ENCODE results near the gene CELF1. TPM values are rescaled to one million over a fixed set of nuclear protein-coding genes. Genes with fewer than 3 reads are reported as not detected.

Gene CELF1
- total and polyA plus RNA-seq, 5 donors from 2014 or later = 30.8 to 124 (median 52.4) TPM

DNA sequence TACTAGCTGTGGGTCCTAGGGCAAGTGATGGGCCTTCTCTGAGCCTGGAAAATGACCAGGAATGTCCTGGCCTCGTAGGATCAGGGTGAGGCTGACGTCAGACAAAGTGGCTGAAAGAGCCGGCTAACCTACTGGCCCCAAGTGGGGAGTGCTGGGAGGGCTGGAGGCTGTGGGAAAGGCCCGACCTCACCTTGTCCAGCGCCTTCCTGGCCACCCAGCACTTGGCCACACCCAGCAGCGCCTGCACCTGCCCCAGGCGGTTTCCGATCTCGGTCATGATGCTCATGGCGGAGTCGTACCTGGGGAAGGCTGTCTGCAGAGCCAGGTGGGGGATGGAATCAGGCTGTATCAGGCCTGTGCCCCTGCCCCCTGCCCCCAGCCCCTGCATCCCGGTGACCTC lies 111.5 kb downstream of the CELF1 start:
- H3K36me3 ChIP-seq (ENCODE audit: control insufficient read depth, insufficient read depth, low read length) = no peaks in the 10 kb centered on the region
- Mint-ChIP-seq H3K4me1 (no peaks in the 10 kb centered on the region), H3K9me3 (no peaks in the 10 kb centered on the region), H3K27me3 (no peaks in the 10 kb centered on the region), H3K36me3 (no peaks in the 10 kb centered on the region), H3K4me3 (no peak overlapping the region), H3K27ac (no peak overlapping the region)
- H3K9me3 ChIP-seq (ENCODE audit: control insufficient read depth in 2 of 2, low read length in 2 of 2) = no peaks in the 10 kb centered on the region
- no peaks in the 10 kb centered on the region for H3K27me3 ChIP-seq (ENCODE audit: control insufficient read depth, insufficient read depth, low read length)
- H3K4me1 ChIP-seq (ENCODE audit: control insufficient read depth, insufficient read depth, low read length, poor library complexity, severe bottlenecking) = no peaks in the 10 kb centered on the region
- DNase-seq = no peak
- ATAC-seq (ENCODE audit: low read depth in 2 of 2) = no peak
- no peak overlapping the region for H3K27ac ChIP-seq (ENCODE audit: insufficient read depth, low read length, poor library complexity, severe bottlenecking)
- no peak overlapping the region for H3K4me3 ChIP-seq (ENCODE audit: low read depth, low read length)

DNA sequence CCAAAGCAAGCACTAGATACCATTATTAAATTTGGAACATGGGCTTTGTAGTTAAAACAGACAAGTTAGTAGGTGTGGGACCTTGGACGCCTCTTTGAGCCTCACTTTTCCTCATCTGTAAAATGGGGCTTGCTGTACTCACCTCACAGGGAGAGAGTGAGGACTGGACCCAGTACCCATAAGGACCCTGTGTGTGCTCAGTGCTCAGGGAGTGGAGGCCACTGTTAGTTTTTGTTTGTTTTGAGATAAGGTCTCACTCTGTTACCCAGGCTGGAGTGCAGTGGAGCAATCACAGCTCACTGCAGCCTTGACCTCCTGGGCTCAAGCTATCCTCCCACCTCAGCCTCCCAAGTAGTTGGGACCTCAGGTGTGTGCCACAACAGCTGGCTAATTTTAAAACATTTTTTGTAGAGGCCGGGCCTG lies 112.9 kb downstream of the CELF1 start:
- no peaks in the 10 kb centered on the region for H3K9me3 ChIP-seq (ENCODE audit: control insufficient read depth in 2 of 2, low read length in 2 of 2)
- H3K4me1 Mint-ChIP-seq = no peaks in the 10 kb centered on the region
- no peaks in the 10 kb centered on the region for H3K36me3 ChIP-seq (ENCODE audit: control insufficient read depth, insufficient read depth, low read length)
- ATAC-seq (ENCODE audit: low read depth in 2 of 2) = no peak
- no peaks in the 10 kb centered on the region for H3K36me3 Mint-ChIP-seq
- H3K9me3 Mint-ChIP-seq = no peaks in the 10 kb centered on the region
- no peaks in the 10 kb centered on the region for H3K4me1 ChIP-seq (ENCODE audit: control insufficient read depth, insufficient read depth, low read length, poor library complexity, severe bottlenecking)
- no peak overlapping the region for H3K27ac ChIP-seq (ENCODE audit: insufficient read depth, low read length, poor library complexity, severe bottlenecking)
- peak overlapping the region in 1 of 3 donors; percentile 5 for H3K27ac Mint-ChIP-seq
- DNase-seq = no peak
- no peak overlapping the region for H3K4me3 Mint-ChIP-seq
- H3K27me3 Mint-ChIP-seq = no peaks in the 10 kb centered on the region
- no peaks in the 10 kb centered on the region for H3K27me3 ChIP-seq (ENCODE audit: control insufficient read depth, insufficient read depth, low read length)
- no peak overlapping the region for H3K4me3 ChIP-seq (ENCODE audit: low read depth, low read length)

DNA sequence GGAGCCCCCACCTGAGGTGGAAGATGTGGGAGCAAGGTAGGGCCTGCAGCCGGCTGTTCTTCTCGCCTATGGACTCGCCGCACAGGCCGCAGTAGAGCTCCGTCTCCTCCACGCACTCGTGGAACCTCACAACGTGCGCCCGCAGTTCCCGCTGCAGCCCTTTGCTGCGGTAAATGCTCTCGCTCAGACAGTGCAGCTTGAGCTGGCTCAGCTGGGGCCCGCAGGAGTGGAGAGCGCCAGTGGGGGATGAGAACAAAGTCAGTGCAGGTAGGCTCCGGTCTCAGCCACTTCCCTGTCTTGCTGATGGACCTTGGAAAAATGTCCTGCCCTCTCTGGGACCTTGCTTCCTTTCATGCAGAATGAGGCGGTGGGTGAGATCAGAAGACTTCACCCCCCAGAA lies 114.2 kb downstream of the CELF1 start:
- no peaks in the 10 kb centered on the region for H3K4me1 ChIP-seq (ENCODE audit: control insufficient read depth, insufficient read depth, low read length, poor library complexity, severe bottlenecking)
- H3K27ac Mint-ChIP-seq = no peak overlapping the region
- no peaks in the 10 kb centered on the region for H3K36me3 Mint-ChIP-seq
- no peaks in the 10 kb centered on the region for H3K36me3 ChIP-seq (ENCODE audit: control insufficient read depth, insufficient read depth, low read length)
- H3K4me1 Mint-ChIP-seq = no peaks in the 10 kb centered on the region
- H3K27me3 ChIP-seq (ENCODE audit: control insufficient read depth, insufficient read depth, low read length) = no peaks in the 10 kb centered on the region
- no peaks in the 10 kb centered on the region for H3K27me3 Mint-ChIP-seq
- H3K9me3 Mint-ChIP-seq = no peaks in the 10 kb centered on the region
- H3K9me3 ChIP-seq (ENCODE audit: control insufficient read depth in 2 of 2, low read length in 2 of 2) = no peaks in the 10 kb centered on the region
- H3K27ac ChIP-seq (ENCODE audit: insufficient read depth, low read length, poor library complexity, severe bottlenecking) = no peak overlapping the region
- H3K4me3 Mint-ChIP-seq = no peak overlapping the region
- no peak overlapping the region for H3K4me3 ChIP-seq (ENCODE audit: low read depth, low read length)
- DNase-seq (no peak), ATAC-seq (ENCODE audit: low read depth in 2 of 2) (no peak)

- Histone ChIP-seq H3K9me3 (ENCODE audit: control insufficient read depth in 2 of 2, low read length in 2 of 2) (no peaks in the 10 kb centered on the region), H3K27ac (ENCODE audit: insufficient read depth, low read length, poor library complexity, severe bottlenecking) (no peak overlapping the region), H3K4me1 (ENCODE audit: control insufficient read depth, insufficient read depth, low read length, poor library complexity, severe bottlenecking) (no peaks in the 10 kb centered on the region), H3K4me3 (ENCODE audit: low read depth, low read length) (no peak overlapping the region), H3K36me3 (ENCODE audit: control insufficient read depth, insufficient read depth, low read length) (no peaks in the 10 kb centered on the region), H3K27me3 (ENCODE audit: control insufficient read depth, insufficient read depth, low read length) (no peaks in the 10 kb centered on the region)
- ATAC-seq (ENCODE audit: low read depth in 2 of 2) (no peak), DNase-seq (no peak)
- H3K4me1 Mint-ChIP-seq = no peaks in the 10 kb centered on the region
- H3K9me3 Mint-ChIP-seq = no peaks in the 10 kb centered on the region
- no peaks in the 10 kb centered on the region for H3K36me3 Mint-ChIP-seq
- H3K27ac Mint-ChIP-seq = no peak overlapping the region
- no peak overlapping the region for H3K4me3 Mint-ChIP-seq
- no peaks in the 10 kb centered on the region for H3K27me3 Mint-ChIP-seq
These were observed 115.0 kb downstream of the CELF1 start for GRCh38 chr11:47437746-47438418.

DNA sequence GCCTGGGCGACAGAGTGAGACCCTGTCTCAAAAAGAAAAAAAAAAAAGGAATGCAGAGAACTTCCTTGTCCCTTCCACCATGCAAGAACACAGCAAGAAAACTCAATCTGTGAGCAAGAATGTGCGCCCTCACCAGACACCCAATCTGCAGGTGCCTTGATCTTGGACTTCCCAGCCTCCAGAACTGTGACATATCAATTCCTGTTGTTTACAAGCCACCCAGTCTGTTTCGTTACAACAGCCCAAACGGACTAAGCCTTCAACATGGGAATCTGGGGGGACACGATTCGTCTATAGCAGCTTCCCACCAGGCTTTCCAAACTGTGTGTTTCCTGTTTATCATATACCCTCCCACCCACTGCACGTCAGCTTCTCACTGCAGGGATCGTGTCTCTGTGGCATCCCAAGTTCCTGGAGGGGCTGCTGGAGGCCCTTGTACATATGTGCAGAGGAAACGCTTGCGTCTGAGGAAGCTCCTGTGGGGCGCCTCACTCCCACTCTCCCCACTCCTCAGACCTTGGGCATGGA lies 115.7 kb downstream of the CELF1 start:
- no peaks in the 10 kb centered on the region for H3K9me3 ChIP-seq (ENCODE audit: control insufficient read depth in 2 of 2, low read length in 2 of 2)
- no peaks in the 10 kb centered on the region for H3K27me3 ChIP-seq (ENCODE audit: control insufficient read depth, insufficient read depth, low read length)
- ATAC-seq (ENCODE audit: low read depth in 2 of 2) (no peak), DNase-seq (no peak)
- peak overlapping the region in 1 of 4 donors; percentile 61 for H3K4me3 Mint-ChIP-seq
- H3K4me1 ChIP-seq (ENCODE audit: control insufficient read depth, insufficient read depth, low read length, poor library complexity, severe bottlenecking) = no peaks in the 10 kb centered on the region
- H3K27me3 Mint-ChIP-seq = no peaks in the 10 kb centered on the region
- H3K9me3 Mint-ChIP-seq = no peaks in the 10 kb centered on the region
- H3K4me3 ChIP-seq (ENCODE audit: low read depth, low read length) = no peak overlapping the region
- peak overlapping the region in 1 of 3 donors; percentile 77 for H3K27ac Mint-ChIP-seq
- H3K36me3 Mint-ChIP-seq = no peaks in the 10 kb centered on the region
- no peaks in the 10 kb centered on the region for H3K36me3 ChIP-seq (ENCODE audit: control insufficient read depth, insufficient read depth, low read length)
- H3K4me1 Mint-ChIP-seq = no peaks in the 10 kb centered on the region
- H3K27ac ChIP-seq (ENCODE audit: insufficient read depth, low read length, poor library complexity, severe bottlenecking) = no peak overlapping the region

DNA sequence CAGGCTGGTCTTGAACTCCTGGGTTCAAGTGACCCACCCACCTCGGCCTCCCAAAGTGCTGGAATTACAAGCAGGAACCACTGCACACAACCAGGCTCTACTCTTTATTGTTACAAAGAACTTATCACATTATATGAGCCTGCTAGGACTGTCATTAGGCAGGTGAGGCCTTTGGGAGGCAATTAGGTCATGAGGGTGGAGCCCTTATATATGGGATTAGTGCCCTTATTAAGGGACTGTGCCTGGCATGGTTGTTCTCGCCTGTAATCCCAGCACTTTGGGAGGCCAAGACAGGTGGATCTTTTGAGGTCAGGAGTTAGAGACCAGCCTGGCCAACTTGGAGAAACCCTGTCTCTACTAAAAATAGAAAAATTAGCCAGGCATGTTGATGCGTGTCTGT lies 116.2 kb downstream of the CELF1 start:
- no peak overlapping the region for H3K27ac ChIP-seq (ENCODE audit: insufficient read depth, low read length, poor library complexity, severe bottlenecking)
- ATAC-seq (ENCODE audit: low read depth in 2 of 2) (no peak), DNase-seq (no peak)
- Mint-ChIP-seq H3K27ac (no peak overlapping the region), H3K4me1 (no peaks in the 10 kb centered on the region), H3K27me3 (no peaks in the 10 kb centered on the region), H3K4me3 (no peak overlapping the region), H3K36me3 (no peaks in the 10 kb centered on the region), H3K9me3 (no peaks in the 10 kb centered on the region)
- no peak overlapping the region for H3K4me3 ChIP-seq (ENCODE audit: low read depth, low read length)
- H3K4me1 ChIP-seq (ENCODE audit: control insufficient read depth, insufficient read depth, low read length, poor library complexity, severe bottlenecking) = no peaks in the 10 kb centered on the region
- no peaks in the 10 kb centered on the region for H3K9me3 ChIP-seq (ENCODE audit: control insufficient read depth in 2 of 2, low read length in 2 of 2)
- H3K27me3 ChIP-seq (ENCODE audit: control insufficient read depth, insufficient read depth, low read length) = no peaks in the 10 kb centered on the region
- H3K36me3 ChIP-seq (ENCODE audit: control insufficient read depth, insufficient read depth, low read length) = no peaks in the 10 kb centered on the region

DNA sequence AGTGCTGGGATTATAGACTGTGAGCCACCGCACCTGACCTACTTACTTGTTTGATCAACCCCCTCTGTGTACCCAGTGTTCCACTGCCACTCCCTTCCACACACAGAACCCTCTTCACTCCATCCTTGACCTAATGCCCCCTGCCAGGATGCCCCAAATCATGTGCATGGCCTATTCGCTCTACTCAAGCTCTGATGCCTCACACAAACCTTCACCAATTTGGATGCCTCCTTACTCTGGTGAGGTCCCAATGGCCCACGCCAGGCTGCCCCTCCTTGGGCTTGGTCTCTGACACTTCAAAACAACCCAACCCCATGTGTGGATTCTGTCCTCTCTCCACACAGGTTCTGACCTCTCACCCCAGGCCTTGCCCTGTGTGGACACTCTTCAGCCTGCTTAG lies 117.2 kb downstream of the CELF1 start:
- no peak for ATAC-seq (ENCODE audit: low read depth in 2 of 2)
- no peak overlapping the region for H3K4me3 ChIP-seq (ENCODE audit: low read depth, low read length)
- Mint-ChIP-seq H3K4me1 (no peaks in the 10 kb centered on the region), H3K4me3 (no peak overlapping the region), H3K9me3 (no peaks in the 10 kb centered on the region), H3K27me3 (no peaks in the 10 kb centered on the region), H3K36me3 (no peaks in the 10 kb centered on the region), H3K27ac (no peak overlapping the region)
- no peak for DNase-seq
- H3K36me3 ChIP-seq (ENCODE audit: control insufficient read depth, insufficient read depth, low read length) = no peaks in the 10 kb centered on the region
- no peaks in the 10 kb centered on the region for H3K4me1 ChIP-seq (ENCODE audit: control insufficient read depth, insufficient read depth, low read length, poor library complexity, severe bottlenecking)
- H3K27me3 ChIP-seq (ENCODE audit: control insufficient read depth, insufficient read depth, low read length) = no peaks in the 10 kb centered on the region
- no peaks in the 10 kb centered on the region for H3K9me3 ChIP-seq (ENCODE audit: control insufficient read depth in 2 of 2, low read length in 2 of 2)
- H3K27ac ChIP-seq (ENCODE audit: insufficient read depth, low read length, poor library complexity, severe bottlenecking) = no peak overlapping the region

All from CD4-positive, CD25-positive, alpha-beta regulatory T cell (primary cell).